GM10266 (cell line): ENCODE measurements around the gene RAD51B.

Experiments
- DNase-seq: peaks from one replicate; pipeline ENCODE4 v3.0.0; 2012; ENCODE audit errors: extremely low spot score
- CTCF ChIP-seq: IDR thresholded peaks from 2 replicates; pipeline ENCODE4 v1.5.1; 2012; ENCODE audit warnings: mild to moderate bottlenecking, low read depth; ENCODE audit not compliant: control insufficient read depth, insufficient read depth; ENCODE audit errors: missing control alignments

The RAD51B gene

DNA sequence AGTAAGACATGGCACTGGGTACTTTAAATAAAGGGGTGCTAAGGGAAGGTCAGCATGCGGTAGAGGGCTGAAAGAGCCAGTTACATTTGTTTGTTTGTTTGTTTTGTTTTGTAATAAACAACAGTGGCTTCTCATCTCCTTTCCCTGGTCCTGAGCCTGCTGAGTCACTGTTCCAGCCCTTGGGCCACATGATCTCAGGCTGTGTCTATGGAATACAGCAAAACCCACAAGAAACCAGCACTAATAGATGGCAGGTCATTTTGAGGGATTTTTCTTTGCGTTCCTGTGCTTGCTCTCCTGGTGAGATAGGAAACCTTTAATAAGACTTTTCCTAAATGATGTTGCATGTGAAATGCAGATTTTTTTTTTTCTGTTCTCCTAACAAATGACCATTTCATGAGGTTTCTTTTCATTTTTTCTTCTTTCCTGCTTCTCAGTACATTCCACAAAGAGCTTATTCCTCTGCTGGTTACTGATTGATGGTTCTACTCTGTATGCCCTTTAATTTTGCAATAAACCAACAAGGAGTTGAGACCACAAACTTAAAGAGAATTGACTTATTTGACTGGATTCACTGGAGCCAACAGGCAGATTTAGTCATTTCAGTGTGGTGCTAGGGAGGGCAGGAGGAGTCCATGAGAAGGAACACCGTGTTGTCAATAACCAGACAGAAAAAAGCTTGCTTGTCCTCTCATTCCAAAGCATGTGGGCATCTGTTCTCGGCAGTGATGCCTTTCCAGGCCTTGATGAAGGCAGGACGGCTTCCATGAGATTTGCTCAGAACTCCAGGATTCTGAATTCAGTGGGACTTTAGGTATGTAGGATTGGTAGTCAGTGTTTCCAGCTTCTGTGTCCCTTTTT, 459.2 kb downstream of the RAD51B start:
- DNase-seq = no peak
- no peak for TF ChIP-seq CTCF

DNA sequence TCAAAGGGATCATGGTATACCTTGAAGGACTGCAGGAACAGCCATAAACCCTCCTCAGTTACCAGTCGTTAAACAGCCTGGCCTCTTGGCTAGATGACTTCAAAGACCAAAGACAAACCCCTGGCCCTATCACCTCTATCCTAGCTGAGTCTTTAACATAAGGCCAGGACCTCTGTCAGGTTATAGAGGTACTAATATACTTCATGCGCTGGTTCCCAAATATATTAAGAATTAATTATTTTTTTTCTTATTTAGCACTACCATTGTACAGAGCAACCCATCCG, 459.8 kb downstream of the RAD51B start:
- no peak for TF ChIP-seq CTCF
- no peak for DNase-seq

DNA sequence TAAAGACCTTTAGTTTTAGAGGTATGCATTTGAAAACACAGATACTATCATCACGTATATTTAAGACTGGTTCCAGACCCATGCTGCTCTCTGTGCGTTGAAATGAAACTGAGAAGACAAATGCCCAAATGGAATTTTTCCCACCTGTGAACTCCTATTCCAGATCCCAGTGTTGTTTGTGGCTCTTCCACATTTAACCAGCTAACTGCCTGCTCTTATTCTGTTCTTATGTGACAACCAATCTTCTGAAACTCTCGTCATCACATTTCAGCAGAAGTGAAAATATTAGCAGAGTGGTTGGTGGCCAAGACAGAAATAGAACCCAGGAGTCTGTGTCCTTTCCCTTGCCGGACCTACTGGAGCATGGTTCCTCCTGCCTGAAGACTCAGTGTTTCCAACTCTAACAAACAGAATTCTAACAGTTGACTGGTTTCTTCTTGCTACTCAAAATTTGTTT, 460.2 kb downstream of the RAD51B start:
- TF ChIP-seq CTCF = no peak
- DNase-seq = peak; percentile 46

DNA sequence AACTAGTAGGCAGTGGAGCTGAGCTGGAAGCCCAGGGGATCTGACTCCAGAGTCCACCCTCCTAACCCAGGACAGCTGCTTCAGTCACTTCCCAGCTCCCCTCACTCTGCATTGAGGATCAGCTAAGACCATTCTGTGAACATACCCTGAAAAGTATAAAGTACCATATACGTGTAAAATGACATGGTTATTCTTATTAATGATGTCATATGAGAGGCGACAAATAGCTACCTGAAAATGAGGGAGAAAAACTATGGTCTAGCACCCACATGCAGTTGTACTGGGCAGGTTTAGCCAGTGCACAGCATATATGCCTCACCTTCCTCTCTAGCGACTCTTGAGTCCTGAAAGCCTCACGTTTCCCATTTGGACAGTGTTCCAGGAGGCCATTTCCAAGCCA, 461.9 kb downstream of the RAD51B start:
- TF ChIP-seq CTCF = no peak
- DNase-seq = no peak

DNA sequence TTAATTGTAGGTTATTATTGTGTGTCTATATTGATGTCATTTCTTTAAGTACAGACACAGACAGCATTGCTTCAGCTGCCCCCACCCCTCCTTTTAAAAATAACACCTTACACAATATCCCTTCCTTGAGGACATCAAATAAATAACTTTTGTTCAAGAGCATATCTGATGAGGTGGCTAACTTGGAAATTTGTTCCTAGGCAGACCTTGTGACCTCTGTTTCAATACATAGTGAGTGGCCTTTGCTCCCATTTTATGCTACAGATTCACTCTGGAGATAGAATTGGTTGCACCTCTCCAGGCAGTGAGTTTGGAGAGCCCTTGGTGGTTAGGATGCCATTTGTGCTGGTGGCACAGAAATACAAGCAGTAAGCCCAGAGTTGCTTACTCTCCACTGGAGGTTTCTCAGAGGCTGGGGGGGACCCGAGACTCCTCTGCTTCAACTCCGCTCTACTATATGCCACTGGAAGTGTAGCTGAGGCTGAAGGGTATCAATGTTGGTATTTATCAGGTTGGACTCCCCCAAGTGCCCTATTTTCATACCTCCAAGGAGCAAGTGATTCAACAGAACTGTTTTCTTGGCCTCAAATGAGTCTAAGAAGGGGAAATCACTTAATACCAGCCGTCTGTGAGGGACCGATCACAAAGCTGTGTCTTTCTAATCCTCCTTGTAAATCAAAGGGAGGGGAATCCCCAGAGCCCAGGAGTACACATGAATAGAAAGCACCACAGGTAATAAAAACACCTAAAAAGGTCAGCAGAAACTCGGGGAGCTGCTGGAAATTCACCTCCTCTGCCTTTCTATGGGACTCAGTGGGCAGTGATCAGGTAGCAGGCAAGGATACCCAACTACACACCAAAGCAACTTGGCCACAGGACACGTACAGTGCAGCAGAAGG, 463.1 kb downstream of the RAD51B start:
- no peak for TF ChIP-seq CTCF
- peak; percentile 36 for DNase-seq

DNA sequence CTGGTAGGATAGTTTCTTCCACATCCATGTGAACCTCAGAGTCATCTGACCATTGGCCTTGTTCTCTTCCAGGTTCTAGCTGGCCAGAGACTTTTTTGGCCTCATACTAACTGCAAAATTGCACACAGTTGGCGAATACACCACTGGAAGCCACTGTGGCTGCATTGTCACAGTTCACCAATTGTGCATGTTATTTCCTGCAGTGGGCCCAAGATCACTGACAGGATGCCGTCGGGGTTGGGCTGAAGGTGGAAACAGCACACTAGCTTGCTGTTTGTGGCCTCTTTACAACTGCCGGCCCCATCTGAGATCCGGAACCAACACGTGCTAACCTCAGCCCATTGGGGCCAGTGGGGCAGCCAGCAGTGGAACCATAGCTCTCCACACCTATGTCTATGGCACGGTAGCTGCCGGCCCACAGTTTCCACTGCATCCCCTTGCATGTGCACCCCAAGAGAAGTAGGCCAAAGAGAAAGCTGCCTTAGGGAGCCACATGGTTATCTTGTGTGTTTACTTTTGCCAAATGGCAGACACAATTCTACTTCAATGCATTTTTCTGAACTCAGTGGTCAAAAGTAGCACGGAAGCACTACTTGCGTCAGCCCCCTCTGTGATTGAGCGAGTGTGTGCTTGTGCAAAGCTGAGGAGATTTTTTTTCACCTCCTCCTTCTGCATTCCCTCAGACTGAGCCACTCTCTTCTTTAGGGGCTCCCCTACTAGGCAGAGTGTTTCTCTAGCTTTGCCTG, 464.0 kb downstream of the RAD51B start:
- peak; percentile 45 for DNase-seq
- no peak for TF ChIP-seq CTCF
